Liver (tissue), 9 donors: ENCODE data around the gene NDNF. TPM values are rescaled to one million over a fixed set of nuclear protein-coding genes. Genes with fewer than 3 reads are reported as not detected.

Experiments used
- DNase-seq: peaks from one replicate; pipeline ENCODE4 v3.0.0-alpha.2; 2017; ENCODE audit warnings: low spot score
- H3K27ac ChIP-seq, 2 donors: one replicate each; pipeline ENCODE4 v1.7.0; 2013; ENCODE audit warnings: inconsistent platforms in 2 of 2, low read length in 2 of 2, control low read depth in 1 of 2, low read depth in 1 of 2, mild to moderate bottlenecking in 1 of 2
- H3K27me3 ChIP-seq, 4 donors: one replicate each; pipeline versions ENCODE4 v1.6.1 to v1.7.0; 2013; ENCODE audit warnings: low read length in 3 of 4, inconsistent platforms in 1 of 4, mild to moderate bottlenecking in 1 of 4, moderate library complexity in 1 of 4; ENCODE audit not compliant: control insufficient read depth in 4 of 4, insufficient read depth in 4 of 4
- H3K36me3 ChIP-seq, 4 donors: one replicate each; pipeline versions ENCODE4 v1.6.1 to v1.7.0; 2013; ENCODE audit warnings: low read length in 3 of 4, mild to moderate bottlenecking in 3 of 4, low read depth in 1 of 4, moderate library complexity in 1 of 4; ENCODE audit not compliant: control insufficient read depth in 4 of 4, insufficient read depth in 3 of 4
- H3K4me1 ChIP-seq, 4 donors: one replicate each; pipeline versions ENCODE4 v1.6.1 to v1.7.0; 2013; ENCODE audit warnings: low read length in 3 of 4, mild to moderate bottlenecking in 3 of 4, moderate library complexity in 1 of 4; ENCODE audit not compliant: control insufficient read depth in 4 of 4, insufficient read depth in 4 of 4
- H3K4me3 ChIP-seq, 3 donors: one replicate each; pipeline versions ENCODE4 v1.6.1 to v1.7.0; 2013; ENCODE audit warnings: low read length in 3 of 3, control low read depth in 1 of 3, low read depth in 1 of 3, mild to moderate bottlenecking in 1 of 3
- H3K9ac ChIP-seq, 2 donors: one replicate each; pipeline ENCODE4 v1.7.0; 2013; ENCODE audit warnings: low read length in 2 of 2, mild to moderate bottlenecking in 2 of 2, moderate library complexity in 2 of 2, control low read depth in 1 of 2, low read depth in 1 of 2
- H3K9me3 ChIP-seq, 4 donors: one replicate each; pipeline versions ENCODE4 v1.6.1 to v1.7.0; 2013; ENCODE audit warnings: low read length in 3 of 4; ENCODE audit not compliant: control insufficient read depth in 4 of 4
- ATF3 ChIP-seq: IDR thresholded peaks from 2 replicates; pipeline ENCODE4 v1.6.1; 2016; ENCODE audit warnings: antibody characterized with exemption
- CTCF ChIP-seq: fragments of 150-350 bp; IDR thresholded peaks from 2 replicates; pipeline ENCODE4 v1.5.1; 2017; ENCODE audit warnings: improper control_type of control experiment, low read depth, low read length; ENCODE audit not compliant: missing input control
- EGR1 ChIP-seq, 2 donors: IDR thresholded peaks; 2 replicates each; pipeline ENCODE4 v1.6.1; 2016 to 2018; ENCODE audit warnings: antibody characterized with exemption in 2 of 2, low read depth in 2 of 2
- FOXA1 ChIP-seq: IDR thresholded peaks from 2 replicates; pipeline ENCODE4 v1.6.1; 2016; ENCODE audit warnings: antibody characterized with exemption
- FOXA2 ChIP-seq: IDR thresholded peaks from 2 replicates; pipeline ENCODE4 v1.6.1; 2016; ENCODE audit warnings: antibody characterized with exemption
- GABPA ChIP-seq, 2 donors: IDR thresholded peaks in 1 of 2; conservative IDR thresholded peaks in 1 of 2; 2 replicates each; pipeline ENCODE4 v1.6.1; 2016; ENCODE audit warnings: antibody characterized with exemption in 2 of 2, mild to moderate bottlenecking in 1 of 2, moderate library complexity in 1 of 2
- HNF4A ChIP-seq, 2 donors: conservative IDR thresholded peaks; 2 replicates each; pipeline ENCODE4 v1.6.1; 2016; ENCODE audit warnings: antibody characterized with exemption in 2 of 2, mild to moderate bottlenecking in 2 of 2
- HNF4G ChIP-seq: IDR thresholded peaks from 2 replicates; pipeline ENCODE4 v1.6.1; 2016; ENCODE audit warnings: antibody characterized with exemption
- JUND ChIP-seq, 2 donors: IDR thresholded peaks; 2 replicates each; pipeline ENCODE4 v1.6.1; 2016; ENCODE audit warnings: antibody characterized with exemption in 2 of 2
- MAX ChIP-seq: IDR thresholded peaks from 2 replicates; pipeline ENCODE4 v1.6.1; 2016; ENCODE audit warnings: antibody characterized with exemption
- NR2F2 ChIP-seq: IDR thresholded peaks from 2 replicates; pipeline ENCODE4 v1.6.1; 2016; ENCODE audit warnings: antibody characterized with exemption
- RAD21 ChIP-seq, 2 donors: IDR thresholded peaks; 2 replicates each; pipeline ENCODE4 v1.6.1; 2016; ENCODE audit warnings: antibody characterized with exemption in 2 of 2, mild to moderate bottlenecking in 2 of 2
- RXRA ChIP-seq, 2 donors: IDR thresholded peaks; 2 replicates each; pipeline ENCODE4 v1.6.1; 2017 to 2018; ENCODE audit warnings: antibody characterized with exemption in 2 of 2, mild to moderate bottlenecking in 1 of 2
- SP1 ChIP-seq: IDR thresholded peaks from 2 replicates; pipeline ENCODE4 v1.6.1; 2018; ENCODE audit warnings: antibody characterized with exemption, mild to moderate bottlenecking
- TAF1 ChIP-seq: conservative IDR thresholded peaks from 2 replicates; pipeline ENCODE4 v1.6.1; 2016; ENCODE audit warnings: antibody characterized with exemption, mild to moderate bottlenecking
- YY1 ChIP-seq: IDR thresholded peaks from 2 replicates; pipeline ENCODE4 v1.6.1; 2016; ENCODE audit warnings: antibody characterized with exemption, mild to moderate bottlenecking
- WGBS: extraction: QIAGEN DNeasy Blood & Tissue Kit; methylation state at CpG from one replicate; pipeline ENCODE4 v1.1.7; 2013; 5-methylcytosine and 5-hydroxymethylcytosine counted together
- polyA plus RNA-seq, 2 donors: library from polyadenylated mRNA; stranded (reverse) in 1 of 2; unstranded in 1 of 2; fragments of 200-250 nt in 1 of 2; fragments of >200 nt in 1 of 2; fragmentation: Nextera tagmentation in 1 of 2; extraction: Ambion mirVana in 1 of 2; gene quantifications; one replicate each; pipeline versions ENCODE4 v1.2.1 to v1.2.3, GENCODE V29; 2013 to 2015
- total RNA-seq, 2 donors: library from RNA; depleted of rRNA; stranded (reverse); fragments of >200 nt; gene quantifications; one replicate each; pipeline ENCODE4 v1.2.3, GENCODE V29; 2014
- TF ChIP-seq, protein P1 (sequence below): IDR thresholded peaks from 2 replicates; pipeline ENCODE4 v1.6.1; 2016; ENCODE audit warnings: antibody characterized with exemption
- TF ChIP-seq, protein P2 (sequence below): IDR thresholded peaks from 2 replicates; pipeline ENCODE4 v1.6.1; 2016; ENCODE audit warnings: antibody characterized with exemption, mild to moderate bottlenecking
- donor health status: healthy.
- donor health status: healthy.
- donor health status: healthy.
- donor health status: healthy.
- donor health status: healthy.

Gene NDNF
- total and polyA plus RNA-seq, 4 donors: 0.05 to 0.37 (median 0.13) TPM

DNA sequence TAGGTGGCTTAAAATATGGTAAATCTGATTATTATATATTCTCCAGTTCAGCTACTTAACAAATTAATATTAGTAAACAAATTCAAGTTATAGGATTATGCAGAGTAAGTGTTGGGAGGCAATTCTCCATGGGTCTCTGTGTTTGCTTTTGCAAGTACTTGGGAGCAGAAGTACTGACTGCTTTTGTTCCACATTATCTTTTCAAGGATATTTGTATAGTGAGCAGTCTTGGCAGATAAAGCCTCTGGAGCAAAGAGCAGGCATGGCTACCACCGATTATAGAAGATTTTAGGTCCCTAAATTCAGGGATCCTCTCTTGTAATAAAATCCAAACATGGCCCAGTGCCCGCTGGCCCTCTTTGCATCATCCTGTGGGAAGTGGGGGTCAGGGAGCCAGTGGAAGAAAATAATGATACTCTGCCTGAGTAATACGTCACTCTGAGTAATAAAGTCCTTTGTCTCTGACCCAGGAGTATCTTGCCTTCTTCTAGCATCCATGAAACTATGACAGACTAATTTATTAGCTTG is 23.2 kb downstream of the NDNF start:
- 67% methylated on average over 3 of the region's 3 CpGs for WGBS
- H3K4me3 ChIP-seq: no peak overlapping the region
- no peak overlapping the region for H3K27ac ChIP-seq
- H3K27me3 ChIP-seq: no peaks in the 10 kb centered on the region
- TF ChIP-seq MAX (no peak), HNF4A (conservative IDR thresholded peaks at IDR 0.05) (no peak), ATF3 (no peak), NR2F2 (no peak), FOXA2 (no peak), JUND (IDR thresholded peaks at IDR 0.05) (no peak), TAF1 (no peak), GABPA (IDR thresholded peaks at IDR 0.05 in 1 of 2, conservative IDR thresholded peaks at IDR 0.05 in 1 of 2) (no peak), SP1 (no peak), CTCF (no peak), YY1 (no peak), FOXA1 (no peak), RXRA (IDR thresholded peaks at IDR 0.05) (no peak), RAD21 (IDR thresholded peaks at IDR 0.05) (no peak), EGR1 (IDR thresholded peaks at IDR 0.05; ENCODE audit: low read depth in 2 of 2) (no peak), HNF4G (no peak)
- TF ChIP-seq, protein P1, sequence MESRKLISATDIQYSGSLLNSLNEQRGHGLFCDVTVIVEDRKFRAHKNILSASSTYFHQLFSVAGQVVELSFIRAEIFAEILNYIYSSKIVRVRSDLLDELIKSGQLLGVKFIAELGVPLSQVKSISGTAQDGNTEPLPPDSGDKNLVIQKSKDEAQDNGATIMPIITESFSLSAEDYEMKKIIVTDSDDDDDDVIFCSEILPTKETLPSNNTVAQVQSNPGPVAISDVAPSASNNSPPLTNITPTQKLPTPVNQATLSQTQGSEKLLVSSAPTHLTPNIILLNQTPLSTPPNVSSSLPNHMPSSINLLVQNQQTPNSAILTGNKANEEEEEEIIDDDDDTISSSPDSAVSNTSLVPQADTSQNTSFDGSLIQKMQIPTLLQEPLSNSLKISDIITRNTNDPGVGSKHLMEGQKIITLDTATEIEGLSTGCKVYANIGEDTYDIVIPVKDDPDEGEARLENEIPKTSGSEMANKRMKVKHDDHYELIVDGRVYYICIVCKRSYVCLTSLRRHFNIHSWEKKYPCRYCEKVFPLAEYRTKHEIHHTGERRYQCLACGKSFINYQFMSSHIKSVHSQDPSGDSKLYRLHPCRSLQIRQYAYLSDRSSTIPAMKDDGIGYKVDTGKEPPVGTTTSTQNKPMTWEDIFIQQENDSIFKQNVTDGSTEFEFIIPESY: no peak
- TF ChIP-seq, protein P2, sequence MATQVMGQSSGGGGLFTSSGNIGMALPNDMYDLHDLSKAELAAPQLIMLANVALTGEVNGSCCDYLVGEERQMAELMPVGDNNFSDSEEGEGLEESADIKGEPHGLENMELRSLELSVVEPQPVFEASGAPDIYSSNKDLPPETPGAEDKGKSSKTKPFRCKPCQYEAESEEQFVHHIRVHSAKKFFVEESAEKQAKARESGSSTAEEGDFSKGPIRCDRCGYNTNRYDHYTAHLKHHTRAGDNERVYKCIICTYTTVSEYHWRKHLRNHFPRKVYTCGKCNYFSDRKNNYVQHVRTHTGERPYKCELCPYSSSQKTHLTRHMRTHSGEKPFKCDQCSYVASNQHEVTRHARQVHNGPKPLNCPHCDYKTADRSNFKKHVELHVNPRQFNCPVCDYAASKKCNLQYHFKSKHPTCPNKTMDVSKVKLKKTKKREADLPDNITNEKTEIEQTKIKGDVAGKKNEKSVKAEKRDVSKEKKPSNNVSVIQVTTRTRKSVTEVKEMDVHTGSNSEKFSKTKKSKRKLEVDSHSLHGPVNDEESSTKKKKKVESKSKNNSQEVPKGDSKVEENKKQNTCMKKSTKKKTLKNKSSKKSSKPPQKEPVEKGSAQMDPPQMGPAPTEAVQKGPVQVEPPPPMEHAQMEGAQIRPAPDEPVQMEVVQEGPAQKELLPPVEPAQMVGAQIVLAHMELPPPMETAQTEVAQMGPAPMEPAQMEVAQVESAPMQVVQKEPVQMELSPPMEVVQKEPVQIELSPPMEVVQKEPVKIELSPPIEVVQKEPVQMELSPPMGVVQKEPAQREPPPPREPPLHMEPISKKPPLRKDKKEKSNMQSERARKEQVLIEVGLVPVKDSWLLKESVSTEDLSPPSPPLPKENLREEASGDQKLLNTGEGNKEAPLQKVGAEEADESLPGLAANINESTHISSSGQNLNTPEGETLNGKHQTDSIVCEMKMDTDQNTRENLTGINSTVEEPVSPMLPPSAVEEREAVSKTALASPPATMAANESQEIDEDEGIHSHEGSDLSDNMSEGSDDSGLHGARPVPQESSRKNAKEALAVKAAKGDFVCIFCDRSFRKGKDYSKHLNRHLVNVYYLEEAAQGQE: no peak
- no peaks in the 10 kb centered on the region for H3K9me3 ChIP-seq
- H3K4me1 ChIP-seq: no peaks in the 10 kb centered on the region
- no peak for DNase-seq
- H3K36me3 ChIP-seq: no peaks in the 10 kb centered on the region
- H3K9ac ChIP-seq: no peak overlapping the region
